Keratinocyte (primary cell): Measurements from ENCODE around the gene WNT3. TPM values are rescaled to one million over a fixed set of nuclear protein-coding genes. Genes with fewer than 3 reads are reported as not detected.

Source experiments
- DNase-seq: peaks from one replicate; pipeline ENCODE4 v3.0.0-alpha.2; 2011; ENCODE audit warnings: low read depth, missing footprints, low spot score
- FAIRE-seq: peaks from 2 replicates; lab custom pipeline; 2011; peaks lifted over from hg19 to GRCh38; lab: Jason Lieb, UNC
- H2AFZ ChIP-seq: 2 replicates; pipeline ENCODE4 v1.6.0; 2012; ENCODE audit warnings: low read length, control low read depth, inconsistent platforms; ENCODE audit not compliant: control insufficient read depth
- H3K27ac ChIP-seq: 2 replicates; pipeline ENCODE4 v1.5.1; 2011; ENCODE audit warnings: low read length; ENCODE audit not compliant: control insufficient read depth, insufficient read depth
- H3K27me3 ChIP-seq: 3 replicates; pipeline ENCODE4 v1.6.0; 2011; ENCODE audit warnings: low read length; ENCODE audit not compliant: control insufficient read depth, insufficient read depth; ENCODE audit errors: extremely low read depth
- H3K36me3 ChIP-seq, 2 experiments: 2 replicates in 1 of 2; 3 replicates in 1 of 2; pipeline ENCODE4 v1.5.1; 2011; ENCODE audit warnings: low read length in 2 of 2, mild to moderate bottlenecking in 1 of 2; ENCODE audit not compliant: control insufficient read depth in 2 of 2, insufficient read depth in 2 of 2; ENCODE audit errors: extremely low read depth in 1 of 2
- H3K4me1 ChIP-seq: 3 replicates; pipeline ENCODE4 v1.5.1; 2011; ENCODE audit warnings: low read length; ENCODE audit not compliant: control insufficient read depth, insufficient read depth; ENCODE audit errors: extremely low read depth
- H3K4me2 ChIP-seq: 3 replicates; pipeline ENCODE4 v1.6.0; 2011; ENCODE audit warnings: low read depth, low read length; ENCODE audit not compliant: control insufficient read depth, insufficient read depth; ENCODE audit errors: extremely low read depth
- H3K4me3 ChIP-seq, 3 experiments: fragments of 200-600 bp in 1 of 3; sonication (generic) in 1 of 3; 2 replicates in 2 of 3; 3 replicates in 1 of 3; pipeline ENCODE4 v1.5.1; 2011 to 2016; ENCODE audit warnings: low read length in 3 of 3, mild to moderate bottlenecking in 3 of 3, control low read depth in 2 of 3, inconsistent platforms in 1 of 3, low read depth in 1 of 3, mixed read lengths in 1 of 3, mixed run types in 1 of 3, moderate library complexity in 1 of 3; ENCODE audit not compliant: control insufficient read depth in 2 of 3, insufficient read depth in 2 of 3; ENCODE audit errors: extremely low read depth in 1 of 3
- H3K79me2 ChIP-seq: 2 replicates; pipeline ENCODE4 v1.6.0; 2012; ENCODE audit warnings: low read length; ENCODE audit not compliant: control insufficient read depth, insufficient read depth
- H3K9ac ChIP-seq: 3 replicates; pipeline ENCODE4 v1.6.0; 2011; ENCODE audit warnings: low read length; ENCODE audit not compliant: control insufficient read depth, insufficient read depth; ENCODE audit errors: extremely low read depth
- H3K9me1 ChIP-seq: 3 replicates; pipeline ENCODE4 v1.6.0; 2011; ENCODE audit warnings: low read length; ENCODE audit not compliant: control insufficient read depth, insufficient read depth; ENCODE audit errors: extremely low read depth
- H3K9me3 ChIP-seq: 2 replicates; pipeline ENCODE4 v1.5.1; 2012; ENCODE audit warnings: low read depth, low read length; ENCODE audit not compliant: control insufficient read depth
- H4K20me1 ChIP-seq: 3 replicates; pipeline ENCODE4 v1.6.0; 2011; ENCODE audit warnings: low read length; ENCODE audit not compliant: control insufficient read depth, insufficient read depth; ENCODE audit errors: extremely low read depth
- EZH2 ChIP-seq: IDR thresholded peaks from one replicate; pipeline ENCODE4 v1.6.1; 2012; ENCODE audit warnings: inconsistent platforms, mild to moderate bottlenecking, low read length, moderate library complexity
- dilution Hi-C: fragments of 300-500 bp; cut with MboI; formaldehyde crosslinking; loops from one replicate; pipeline ENCODE4 v1.7.0; 2020; ENCODE audit warnings: low sequenced_read_pairs; ENCODE audit not compliant: extremely low pct_ligation_motif_present
- polyA plus RNA-seq, 5 experiments: library from polyadenylated mRNA; depleted of rRNA in 3 of 5; stranded (reverse) in 3 of 5; stranded (forward) in 1 of 5; unstranded in 1 of 5; fragments of >200 nt; gene quantifications; 1 replicate in 1 of 5; 2 replicates in 3 of 5; 3 replicates in 1 of 5; pipeline versions ENCODE4 v1.2.1 to v1.2.3, GENCODE V29; 2011 to 2012; ENCODE audit warnings: missing spikeins in 2 of 5, low read depth in 1 of 5, low replicate concordance in 1 of 5
- TF ChIP-seq, protein P1 (sequence below), 3 experiments: IDR thresholded peaks in 1 of 3; conservative IDR thresholded peaks in 1 of 3; optimal IDR thresholded peaks in 1 of 3; 2 replicates in 2 of 3; 3 replicates in 1 of 3; pipeline versions ENCODE3 to v1.5.1; 2011; ENCODE audit warnings: low read length in 3 of 3, mild to moderate bottlenecking in 3 of 3, moderate library complexity in 2 of 3, control low read depth in 1 of 3, inconsistent platforms in 1 of 3; ENCODE audit not compliant: insufficient read depth in 2 of 3; ENCODE audit errors: extremely low read depth in 1 of 3

The WNT3 gene
- polyA plus RNA-seq, 1 donor (not counting 4 experiments of a cell fraction or from before 2014, with no cell fraction given) = 1.9 TPM

DNA sequence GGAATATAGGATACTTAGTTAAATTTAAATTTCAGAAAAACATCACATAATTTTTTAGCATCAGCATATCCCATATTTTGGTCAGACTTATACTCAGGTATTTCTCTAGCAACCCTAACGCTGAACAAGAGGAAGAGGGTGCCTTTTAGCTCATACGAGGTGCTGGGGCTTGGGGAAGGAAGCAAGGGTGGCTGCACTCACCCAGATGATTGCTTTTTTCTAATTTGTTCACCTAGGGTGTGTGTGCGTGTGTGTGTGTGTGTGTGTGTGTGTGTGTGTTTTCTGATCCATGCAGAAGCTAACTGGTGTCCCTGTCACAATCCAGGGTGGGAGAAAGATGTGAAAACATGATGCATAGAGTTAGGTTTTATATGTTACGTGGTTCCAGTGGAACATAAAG, 81.2 kb downstream of the WNT3 start:
- DNase-seq (no peak), FAIRE-seq (no peak)
- H3K9me3 ChIP-seq = no peaks in the 10 kb centered on the region
- dilution Hi-C loops = no loop called here
- peaks cover 4% of the 10 kb centered on the region for H3K9me1 ChIP-seq
- no peak overlapping the region for H3K4me2 ChIP-seq
- no peaks in the 10 kb centered on the region for H4K20me1 ChIP-seq
- TF ChIP-seq, protein P1, sequence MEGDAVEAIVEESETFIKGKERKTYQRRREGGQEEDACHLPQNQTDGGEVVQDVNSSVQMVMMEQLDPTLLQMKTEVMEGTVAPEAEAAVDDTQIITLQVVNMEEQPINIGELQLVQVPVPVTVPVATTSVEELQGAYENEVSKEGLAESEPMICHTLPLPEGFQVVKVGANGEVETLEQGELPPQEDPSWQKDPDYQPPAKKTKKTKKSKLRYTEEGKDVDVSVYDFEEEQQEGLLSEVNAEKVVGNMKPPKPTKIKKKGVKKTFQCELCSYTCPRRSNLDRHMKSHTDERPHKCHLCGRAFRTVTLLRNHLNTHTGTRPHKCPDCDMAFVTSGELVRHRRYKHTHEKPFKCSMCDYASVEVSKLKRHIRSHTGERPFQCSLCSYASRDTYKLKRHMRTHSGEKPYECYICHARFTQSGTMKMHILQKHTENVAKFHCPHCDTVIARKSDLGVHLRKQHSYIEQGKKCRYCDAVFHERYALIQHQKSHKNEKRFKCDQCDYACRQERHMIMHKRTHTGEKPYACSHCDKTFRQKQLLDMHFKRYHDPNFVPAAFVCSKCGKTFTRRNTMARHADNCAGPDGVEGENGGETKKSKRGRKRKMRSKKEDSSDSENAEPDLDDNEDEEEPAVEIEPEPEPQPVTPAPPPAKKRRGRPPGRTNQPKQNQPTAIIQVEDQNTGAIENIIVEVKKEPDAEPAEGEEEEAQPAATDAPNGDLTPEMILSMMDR (optimal IDR thresholded peaks at IDR 0.05 in 1 of 3, IDR thresholded peaks at IDR 0.05 in 1 of 3, conservative IDR thresholded peaks at IDR 0.05 in 1 of 3; ENCODE audit: extremely low read depth in 1 of 3, insufficient read depth in 2 of 3, low read length in 3 of 3) = no peak
- no peak for TF ChIP-seq EZH2
- H3K4me1 ChIP-seq = peaks cover 37% of the 10 kb centered on the region
- no peaks in the 10 kb centered on the region for H3K27me3 ChIP-seq
- H3K36me3 ChIP-seq = peaks cover 0 to 7% of the 10 kb centered on the region in 2 experiments
- no peak overlapping the region for H3K4me3 ChIP-seq
- no peaks in the 10 kb centered on the region for H3K79me2 ChIP-seq
- no peak overlapping the region for H3K27ac ChIP-seq
- no peak overlapping the region for H3K9ac ChIP-seq
- no peak overlapping the region for H2AFZ ChIP-seq

DNA sequence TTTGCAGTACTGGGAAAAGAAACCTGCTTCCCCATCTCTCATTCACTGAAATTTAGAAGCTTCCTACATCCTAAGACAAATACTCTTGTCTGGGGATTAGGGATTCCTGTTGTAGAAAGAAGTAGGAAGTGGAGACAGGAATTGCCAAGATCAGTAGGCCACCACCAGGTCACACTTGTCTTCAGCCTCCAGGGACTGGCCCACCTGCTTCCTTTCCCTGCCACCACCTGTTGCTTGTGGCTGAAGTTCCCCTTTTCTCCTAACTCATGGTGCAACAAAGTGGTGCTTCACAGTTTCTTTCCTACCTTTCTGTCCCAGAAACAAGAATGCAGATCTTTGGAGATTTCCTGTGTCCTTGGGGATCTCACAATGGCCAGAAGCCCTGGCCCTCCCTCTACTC, 82.4 kb downstream of the WNT3 start:
- no peaks in the 10 kb centered on the region for H3K79me2 ChIP-seq

More for the DNA sequence above, 82.4 kb downstream of the WNT3 start:
- peaks cover 0 to 7% of the 10 kb centered on the region in 2 experiments for H3K36me3 ChIP-seq
- no peaks in the 10 kb centered on the region for H3K27me3 ChIP-seq
- dilution Hi-C loops = no loop called here
- H3K27ac ChIP-seq = no peak overlapping the region
- no peak overlapping the region for H3K4me2 ChIP-seq
- no peaks in the 10 kb centered on the region for H4K20me1 ChIP-seq
- FAIRE-seq (no peak), DNase-seq (no peak)
- peaks cover 36% of the 10 kb centered on the region for H3K4me1 ChIP-seq
- H3K9ac ChIP-seq = no peak overlapping the region
- peaks cover 3% of the 10 kb centered on the region for H3K9me1 ChIP-seq
- H3K4me3 ChIP-seq = no peak overlapping the region
- no peak overlapping the region for H2AFZ ChIP-seq
- no peak for TF ChIP-seq EZH2
- TF ChIP-seq, protein P1 (optimal IDR thresholded peaks at IDR 0.05 in 1 of 3, IDR thresholded peaks at IDR 0.05 in 1 of 3, conservative IDR thresholded peaks at IDR 0.05 in 1 of 3; ENCODE audit: extremely low read depth in 1 of 3, insufficient read depth in 2 of 3, low read length in 3 of 3) = no peak
- H3K9me3 ChIP-seq = no peaks in the 10 kb centered on the region
